Gastrocnemius medialis (tissue), 4 donors: ENCODE measurements around the gene HIVEP3.

Source experiments
- CTCF ChIP-seq, 5 experiments: fragments of 450-650 bp in 3 of 5; fragments of 200-600 bp in 2 of 5; sonication (generic) in 2 of 5; IDR thresholded peaks in 4 of 5; conservative IDR thresholded peaks in 1 of 5; 1 replicate in 4 of 5; 2 replicates in 1 of 5; pipeline ENCODE4 v1.5.1; 2016 to 2019; ENCODE audit warnings: antibody characterized with exemption in 5 of 5, mild to moderate bottlenecking in 3 of 5, moderate library complexity in 3 of 5
- POLR2A ChIP-seq, 2 donors: fragments of 450-650 bp; IDR thresholded peaks; one replicate each; pipeline ENCODE4 v1.6.1; 2017; ENCODE audit warnings: antibody characterized with exemption in 2 of 2, mild to moderate bottlenecking in 2 of 2, moderate library complexity in 2 of 2

- TF ChIP-seq CTCF (IDR thresholded peaks at IDR 0.05 in 4 of 5, conservative IDR thresholded peaks at IDR 0.05 in 1 of 5) (no peak), POLR2A (IDR thresholded peaks at IDR 0.05) (no peak)
Measured at GRCh38 chr1:41515778-41516167, 402.9 kb downstream of the HIVEP3 start.
